Skeletal muscle satellite cell (primary cell): ENCODE results near the gene ZNF598.
"Not testable (repeated sequence)": the region's sequence is repeated elsewhere in the genome, so short reads cannot be mapped to it uniquely, and the experiment has no call there.

ENCODE experiments used
- H3K27me3 ChIP-seq: 2 replicates; pipeline ENCODE4 v1.7.0; 2013; ENCODE audit warnings: low read length; ENCODE audit not compliant: control insufficient read depth, insufficient read depth
- H3K36me3 ChIP-seq: 2 replicates; pipeline ENCODE4 v1.7.0; 2013; ENCODE audit warnings: mild to moderate bottlenecking, control low read depth, low read length; ENCODE audit not compliant: insufficient read depth
- H3K4me1 ChIP-seq: 2 replicates; pipeline ENCODE4 v1.7.0; 2013; ENCODE audit warnings: low read length; ENCODE audit not compliant: control insufficient read depth, insufficient read depth
- H3K4me2 ChIP-seq: 2 replicates; pipeline ENCODE4 v1.7.0; 2013; ENCODE audit warnings: mild to moderate bottlenecking, low read length
- H3K4me3 ChIP-seq: 2 replicates; pipeline ENCODE4 v1.7.0; 2013; ENCODE audit warnings: low read length
- H3K9ac ChIP-seq: 2 replicates; pipeline ENCODE4 v1.7.0; 2013; ENCODE audit warnings: mild to moderate bottlenecking, low read depth, low read length, moderate library complexity
- H3K9me3 ChIP-seq: replicated peaks from 2 replicates; pipeline ENCODE4 v1.7.0; 2013; ENCODE audit warnings: mild to moderate bottlenecking, control low read depth, low read length

The ZNF598 gene

DNA sequence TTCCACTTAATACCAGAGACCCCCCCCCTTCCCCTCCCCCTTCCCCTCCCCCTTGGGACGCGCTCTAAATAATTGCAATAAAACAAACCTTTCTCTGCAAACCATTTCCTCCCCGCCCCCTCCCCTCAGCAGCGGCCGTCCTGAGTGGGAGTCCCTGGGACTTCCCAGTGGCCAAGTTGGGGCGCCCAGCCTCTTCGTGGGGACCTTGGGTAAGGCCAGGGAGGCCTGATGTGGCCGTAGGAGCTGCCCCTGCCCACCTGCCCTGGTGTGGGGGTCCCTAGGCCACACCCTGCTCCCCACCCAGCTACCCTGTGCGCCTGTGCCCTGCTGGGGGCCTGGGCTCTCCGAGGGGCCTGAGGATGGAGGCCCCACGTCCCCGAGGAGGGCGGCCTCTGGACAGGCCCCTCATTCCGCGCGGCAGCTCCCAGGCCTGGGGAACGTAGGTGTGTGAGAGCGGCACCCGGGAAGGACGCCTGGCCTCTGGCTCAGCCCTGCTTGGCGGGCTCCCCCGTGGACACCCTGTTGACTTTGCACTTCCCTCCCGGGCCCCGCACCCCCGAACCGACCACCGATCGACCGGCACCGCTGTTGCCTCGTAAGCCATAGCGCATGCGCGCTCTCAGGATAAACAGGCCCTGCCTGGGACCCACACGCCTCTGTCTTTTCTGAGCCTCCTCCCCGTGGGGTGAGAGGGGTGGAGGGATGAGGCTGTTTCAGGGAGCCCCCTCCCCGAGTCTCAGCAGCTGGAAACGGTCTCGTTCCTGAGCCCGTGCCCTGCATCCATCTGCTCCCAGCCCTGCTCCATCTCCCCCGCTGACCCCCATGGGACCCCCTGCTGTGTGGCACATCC is 29.0 kb upstream of the ZNF598 start:
- Histone ChIP-seq H3K27me3 (no peaks in the 10 kb centered on the region), H3K4me1 (peaks cover 68% of the 10 kb centered on the region), H3K9me3 (no peaks in the 10 kb centered on the region), H3K36me3 (peaks cover 24% of the 10 kb centered on the region), H3K4me3 (no peak overlapping the region), H3K9ac (peak overlapping the region; percentile 46), H3K4me2 (peak overlapping the region; percentile 48)

DNA sequence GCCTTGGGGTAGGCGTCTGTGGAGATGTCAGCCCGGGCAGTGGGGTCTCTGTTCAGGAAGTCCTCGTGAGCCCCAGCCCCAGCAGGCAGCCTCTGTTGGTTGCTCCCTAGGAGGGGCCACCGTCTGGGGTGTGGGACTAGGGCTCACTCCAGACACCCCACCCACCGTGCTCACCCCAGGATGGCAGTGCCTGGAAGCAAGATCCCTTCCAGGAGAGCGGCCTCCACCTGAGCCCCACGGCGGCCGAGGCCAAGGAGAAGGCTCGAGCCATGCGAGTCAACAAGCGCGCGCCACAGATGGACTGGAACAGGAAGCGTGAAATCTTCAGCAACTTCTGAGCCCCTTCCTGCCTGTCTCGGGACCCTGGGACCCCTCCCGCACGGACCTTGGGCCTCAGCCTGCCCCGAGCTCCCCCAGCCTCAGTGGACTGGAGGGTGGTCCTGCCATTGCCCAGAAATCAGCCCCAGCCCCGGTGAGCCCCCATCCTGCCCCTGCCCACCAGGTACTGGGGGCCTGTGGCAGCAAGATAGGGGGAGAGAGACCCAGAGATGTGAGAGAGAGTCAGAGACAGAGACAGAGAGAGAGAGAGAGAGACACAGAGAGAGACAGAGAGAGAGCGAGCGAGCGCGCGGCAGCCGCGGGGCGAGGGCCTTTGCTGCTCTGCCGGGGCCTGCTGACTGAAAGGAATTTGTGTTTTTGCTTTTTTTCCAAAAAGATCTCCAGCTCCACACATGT is 28.2 kb upstream of the ZNF598 start:
- Histone ChIP-seq H3K36me3 (peaks cover 24% of the 10 kb centered on the region), H3K4me2 (no peak overlapping the region), H3K9ac (no peak overlapping the region), H3K4me3 (no peak overlapping the region), H3K4me1 (peaks cover 76% of the 10 kb centered on the region), H3K9me3 (no peaks in the 10 kb centered on the region), H3K27me3 (no peaks in the 10 kb centered on the region)

GRCh38 chr16:2037115-2037514 is 27.5 kb upstream of the ZNF598 start:
- Histone ChIP-seq H3K9ac (no peak overlapping the region), H3K4me1 (peaks cover 83% of the 10 kb centered on the region), H3K36me3 (peaks cover 24% of the 10 kb centered on the region), H3K4me2 (no peak overlapping the region), H3K27me3 (no peaks in the 10 kb centered on the region), H3K4me3 (no peak overlapping the region), H3K9me3 (no peaks in the 10 kb centered on the region)

- H3K4me1 ChIP-seq = peaks cover 79% of the 10 kb centered on the region
Observed at GRCh38 chr16:2036200-2036966, 26.8 kb upstream of the ZNF598 start.

DNA sequence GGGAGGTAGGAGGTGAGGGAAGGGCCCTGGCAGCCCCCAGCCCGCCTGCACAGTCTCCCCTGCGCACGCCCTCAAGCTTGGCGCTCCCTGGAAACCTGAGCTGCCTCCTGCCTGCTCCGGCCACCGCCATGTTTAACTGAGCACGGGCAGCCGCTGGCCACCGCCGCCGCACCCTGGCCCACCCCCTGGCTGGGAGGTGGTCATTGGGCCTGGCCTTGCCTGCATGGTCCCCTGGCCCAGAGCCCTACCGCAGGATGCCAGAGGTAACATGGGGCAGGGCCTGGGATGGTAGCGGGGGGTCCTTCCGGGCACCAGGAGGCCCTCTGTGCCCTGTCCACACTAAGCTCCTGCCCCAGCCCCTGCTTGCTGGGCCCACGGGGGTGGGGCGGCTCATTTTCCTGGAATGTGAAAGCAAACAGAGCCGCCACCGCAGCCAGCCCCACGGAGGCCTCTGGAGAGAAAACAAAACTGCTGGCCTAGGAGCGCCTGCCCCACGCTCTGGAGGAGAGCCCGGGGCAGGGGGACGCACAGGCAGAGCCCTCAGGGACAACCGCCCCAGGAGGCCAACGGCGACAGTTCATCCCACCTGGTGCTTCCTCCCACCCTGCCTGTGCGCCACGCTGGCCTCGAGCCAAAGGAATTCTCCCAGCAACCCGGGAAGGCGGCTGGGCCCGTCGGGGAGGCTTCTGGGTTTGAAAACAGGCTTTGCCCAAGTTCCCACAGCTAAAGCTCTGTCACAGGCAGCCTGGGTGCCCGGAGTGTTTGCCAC is 26.0 kb upstream of the ZNF598 start:
- H3K4me3 ChIP-seq = peak overlapping the region; percentile 65
- no peaks in the 10 kb centered on the region for H3K27me3 ChIP-seq
- peaks cover 71% of the 10 kb centered on the region for H3K4me1 ChIP-seq
- H3K9ac ChIP-seq = peak overlapping the region; percentile 74
- no peaks in the 10 kb centered on the region for H3K9me3 ChIP-seq
- peak overlapping the region; percentile 91 for H3K4me2 ChIP-seq
- H3K36me3 ChIP-seq = peaks cover 24% of the 10 kb centered on the region

More at GRCh38 chr16:2036200-2036966, 26.8 kb upstream of the ZNF598 start:
- Histone ChIP-seq H3K4me2 (peak overlapping the region; percentile 91), H3K36me3 (peaks cover 24% of the 10 kb centered on the region), H3K27me3 (no peaks in the 10 kb centered on the region), H3K4me3 (peak overlapping the region; percentile 65), H3K9ac (peak overlapping the region; percentile 74), H3K9me3 (no peaks in the 10 kb centered on the region)

DNA sequence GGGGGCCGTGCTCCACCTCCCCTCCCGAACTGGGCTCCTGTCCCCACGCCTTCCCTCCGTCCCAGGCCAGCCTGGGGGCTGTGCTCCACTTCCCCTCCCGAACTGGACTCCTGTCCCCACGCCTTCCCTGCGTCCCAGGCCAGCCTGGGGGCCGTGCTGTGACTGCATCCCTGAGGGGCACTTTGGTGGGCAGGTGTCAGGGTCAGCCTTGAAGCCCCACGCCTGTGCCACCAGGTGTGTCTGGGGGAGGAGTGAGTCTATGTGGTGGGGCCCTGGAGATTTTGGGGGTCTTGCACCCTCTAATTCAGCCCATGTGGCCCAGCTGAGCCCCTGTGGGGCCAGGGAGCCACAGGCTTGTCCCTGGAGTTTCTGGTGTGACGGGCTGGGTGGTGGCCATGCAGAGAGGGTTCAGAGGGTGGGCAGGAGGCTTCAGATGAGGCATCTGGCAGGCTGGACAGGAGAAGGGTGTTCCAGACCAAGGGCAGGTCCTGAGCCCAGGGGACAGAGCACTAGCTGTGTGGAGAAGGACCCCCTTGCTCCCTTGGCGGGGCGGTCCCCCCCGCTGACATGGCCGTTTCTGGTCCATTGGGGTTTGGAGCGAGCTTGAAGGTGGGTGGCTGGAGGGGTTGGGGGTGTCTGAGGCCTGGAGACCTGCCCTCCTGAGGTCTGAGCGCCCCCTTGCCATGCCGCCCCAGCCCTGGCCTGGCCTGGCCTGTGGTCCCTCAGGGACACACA is 25.2 kb upstream of the ZNF598 start:
- peak overlapping the region; percentile 91 for H3K4me2 ChIP-seq
- H3K36me3 ChIP-seq = peaks cover 28% of the 10 kb centered on the region
- H3K4me1 ChIP-seq = peaks cover 63% of the 10 kb centered on the region
- no peaks in the 10 kb centered on the region for H3K9me3 ChIP-seq
- H3K4me3 ChIP-seq = peak overlapping the region; percentile 65
- H3K27me3 ChIP-seq = no peaks in the 10 kb centered on the region
- peak overlapping the region; percentile 74 for H3K9ac ChIP-seq

- not testable (repeated sequence) for H3K27me3 ChIP-seq, H3K9me3 ChIP-seq
- Histone ChIP-seq H3K9ac (peak overlapping the region; percentile 82), H3K4me2 (peak overlapping the region; percentile 93), H3K4me3 (peak overlapping the region; percentile 72), H3K36me3 (peaks cover 25% of the 10 kb centered on the region), H3K4me1 (peaks cover 56% of the 10 kb centered on the region)
Observed at GRCh38 chr16:2033909-2034695, 24.5 kb upstream of the ZNF598 start.

DNA sequence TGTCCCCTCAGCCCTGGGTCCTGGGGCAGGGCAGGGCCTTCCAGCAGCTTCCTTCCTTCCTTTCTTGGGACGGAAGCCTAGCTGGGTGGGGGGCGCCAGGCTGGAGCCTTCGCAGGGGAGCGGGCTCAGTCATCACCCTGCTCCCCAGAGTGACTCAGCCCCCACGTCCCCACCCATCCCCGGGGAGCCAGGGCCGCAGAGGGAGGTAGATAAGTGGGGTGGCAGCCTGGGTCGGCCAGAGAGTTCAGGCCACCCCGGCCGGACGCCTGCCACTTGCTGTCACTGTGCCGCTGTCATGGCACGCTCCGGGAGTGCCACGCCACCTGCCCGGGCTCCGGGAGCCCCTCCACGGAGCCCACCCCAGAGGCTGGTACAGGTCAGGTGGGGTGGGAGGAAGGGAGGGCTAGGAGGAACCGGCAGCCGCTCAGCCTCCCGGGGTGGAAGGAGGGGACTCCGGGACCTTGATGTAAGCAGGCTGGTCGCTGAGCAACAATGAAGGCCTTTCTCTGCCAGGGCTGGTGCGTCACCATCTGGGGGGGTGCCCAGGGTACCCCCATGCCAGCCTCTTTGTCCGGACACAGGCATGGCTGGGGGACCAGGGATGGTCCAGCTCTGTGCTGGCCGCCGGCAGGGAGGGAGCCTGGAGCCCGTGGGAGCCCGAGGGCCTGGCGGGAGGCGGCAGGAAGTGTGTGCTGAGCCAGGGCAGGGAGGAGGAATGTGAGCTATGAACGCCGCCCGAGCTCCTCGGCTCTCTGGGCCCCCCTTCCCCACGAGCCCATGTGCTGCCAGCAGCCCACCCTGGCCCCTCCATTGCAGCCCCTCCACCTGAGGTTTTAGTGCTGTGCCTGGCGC is 23.7 kb upstream of the ZNF598 start:
- Histone ChIP-seq H3K4me2 (peak overlapping the region; percentile 93), H3K9ac (peak overlapping the region; percentile 82), H3K27me3 (no peaks in the 10 kb centered on the region), H3K36me3 (peaks cover 19% of the 10 kb centered on the region), H3K4me1 (peaks cover 50% of the 10 kb centered on the region), H3K9me3 (no peaks in the 10 kb centered on the region), H3K4me3 (peak overlapping the region; percentile 72)

DNA sequence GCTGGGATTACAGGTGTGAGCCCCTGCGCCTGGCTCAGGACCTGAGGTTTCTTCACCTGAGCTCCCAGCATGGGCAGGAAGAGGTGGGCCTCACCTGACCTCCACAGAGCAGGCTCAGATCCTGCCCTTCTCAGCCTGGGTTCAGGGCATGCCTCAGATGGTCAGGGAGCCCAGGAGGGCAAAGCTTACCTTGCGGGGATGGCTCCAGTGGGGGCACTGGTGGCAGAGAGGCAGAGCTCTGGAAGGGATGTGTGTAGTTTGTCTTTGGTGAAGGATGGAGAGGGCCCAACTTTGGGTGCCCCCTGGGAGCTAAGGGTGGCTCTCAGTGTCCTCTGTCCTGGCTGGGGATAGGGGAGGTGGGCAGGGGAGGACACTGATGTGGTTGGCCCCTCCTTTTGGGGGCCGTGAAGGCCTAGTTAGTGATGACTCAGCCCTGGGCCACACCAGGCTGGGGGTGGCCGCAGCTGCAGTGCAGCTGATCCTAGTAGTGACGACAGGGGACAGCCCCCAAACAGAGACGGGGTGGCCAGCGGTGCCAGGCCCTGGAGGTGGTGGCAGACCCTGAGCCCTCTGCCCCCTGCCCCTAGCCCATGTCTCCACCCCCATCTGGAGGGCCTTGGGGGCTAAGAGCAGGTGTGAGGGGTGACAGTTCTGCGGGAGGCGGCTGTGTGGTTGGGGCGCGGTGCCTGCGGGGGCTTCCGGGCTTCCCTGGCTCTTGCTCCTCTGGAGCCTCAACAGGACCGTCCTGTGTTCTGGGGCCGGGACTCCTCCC is 22.9 kb upstream of the ZNF598 start:
- Histone ChIP-seq H3K27me3 (no peaks in the 10 kb centered on the region), H3K4me2 (peak overlapping the region; percentile 93), H3K36me3 (peaks cover 18% of the 10 kb centered on the region), H3K4me1 (peaks cover 52% of the 10 kb centered on the region), H3K9me3 (no peaks in the 10 kb centered on the region), H3K9ac (peak overlapping the region; percentile 82), H3K4me3 (peak overlapping the region; percentile 72)
